Lung (tissue), 12 donors: ENCODE data around the gene CTSH. TPM values are rescaled to one million over a fixed set of nuclear protein-coding genes. Genes with fewer than 3 reads are reported as not detected.
"Not testable (repeated sequence)": the region's sequence is repeated elsewhere in the genome, so short reads cannot be mapped to it uniquely, and the experiment has no call there.

ENCODE experiments used
- ATAC-seq: fragments of 200-7000 bp; cut with Tn5 transposase; one replicate; pipeline ENCODE4 v1.9.1; 2020; ENCODE audit warnings: moderate number of reproducible peaks; ENCODE audit not compliant: insufficient read depth, low FRiP score
- DNase-seq, 3 donors: peaks; one replicate each; pipeline ENCODE4 v3.0.0-alpha.2; 2013 to 2017
- H3K27ac ChIP-seq, 2 donors: one replicate each; pipeline ENCODE4 v1.5.1; 2013; ENCODE audit warnings: mild to moderate bottlenecking in 2 of 2, moderate library complexity in 2 of 2, control low read depth in 1 of 2, inconsistent platforms in 1 of 2, low read depth in 1 of 2, low read length in 1 of 2
- H3K27me3 ChIP-seq, 3 donors: one replicate each; pipeline ENCODE4 v1.5.1; 2013; ENCODE audit warnings: low read length in 2 of 3; ENCODE audit not compliant: control insufficient read depth in 3 of 3, insufficient read depth in 3 of 3
- H3K36me3 ChIP-seq, 4 donors: one replicate each; pipeline ENCODE4 v1.5.1; 2013; ENCODE audit warnings: low read length in 4 of 4, mild to moderate bottlenecking in 1 of 4, moderate library complexity in 1 of 4; ENCODE audit not compliant: control insufficient read depth in 4 of 4, insufficient read depth in 4 of 4
- H3K4me1 ChIP-seq, 5 donors: one replicate each; pipeline ENCODE4 v1.5.1; 2013; ENCODE audit warnings: low read length in 5 of 5, mild to moderate bottlenecking in 2 of 5, moderate library complexity in 1 of 5; ENCODE audit not compliant: control insufficient read depth in 5 of 5, insufficient read depth in 5 of 5
- H3K4me3 ChIP-seq: one replicate; pipeline ENCODE4 v1.5.1; 2013; ENCODE audit warnings: mild to moderate bottlenecking, control low read depth, moderate library complexity
- H3K9ac ChIP-seq, 2 donors: one replicate each; pipeline ENCODE4 v1.5.1; 2013; ENCODE audit warnings: low read length in 2 of 2, control low read depth in 1 of 2; ENCODE audit not compliant: insufficient read depth in 1 of 2
- H3K9me3 ChIP-seq, 4 donors: one replicate each; pipeline ENCODE4 v1.5.1; 2013; ENCODE audit warnings: low read length in 3 of 4, mild to moderate bottlenecking in 1 of 4, moderate library complexity in 1 of 4; ENCODE audit not compliant: control insufficient read depth in 4 of 4, insufficient read depth in 3 of 4
- CTCF ChIP-seq: IDR thresholded peaks from 2 replicates; pipeline ENCODE4 v1.5.1; 2012; ENCODE audit warnings: mild to moderate bottlenecking; ENCODE audit errors: control extremely low read depth, extremely low read depth
- WGBS, 2 donors: extraction: QIAGEN DNeasy Blood & Tissue Kit; methylation state at CpG; one replicate each; pipeline ENCODE4 v1.1.7; 2013; 5-methylcytosine and 5-hydroxymethylcytosine counted together
- polyA plus RNA-seq, 2 donors: library from polyadenylated mRNA; stranded (reverse); fragments of 200-250 nt; gene quantifications; one replicate each; pipeline ENCODE4 v1.2.1, GENCODE V29; 2013
- total RNA-seq, 2 donors: library from RNA; depleted of rRNA in 1 of 2; stranded (reverse); fragments of >200 nt in 1 of 2; gene quantifications; one replicate each; pipeline ENCODE4 v1.2.1, GENCODE V29; 2014 to 2021
- donor health status: control.
- donor health status: control.
- donor health status: Bipolar disorder and iron deficiency.
- donor health status: healthy.
- donor health status: DM: yes; HTN: yes; CAD: no.

Gene CTSH
- total and polyA plus RNA-seq, 4 donors = 821 to 1,902 (median 1,209) TPM

GRCh38 chr15:78880813-78881212, 64.0 kb downstream of the CTSH start:
- peaks cover 6 to 34% (median 12%) of the 10 kb centered on the region in 5 donors for H3K4me1 ChIP-seq
- no peak overlapping the region for H3K9ac ChIP-seq
- no peak overlapping the region for H3K4me3 ChIP-seq
- 88 to 98% methylated on average over 1 of the region's 1 CpG for WGBS, 2 donors
- TF ChIP-seq CTCF = no peak
- H3K9me3 ChIP-seq = no peaks in the 10 kb centered on the region
- no peaks in the 10 kb centered on the region for H3K27me3 ChIP-seq
- DNase-seq = no peak
- H3K36me3 ChIP-seq = peaks cover 0 to 29% (median 6%) of the 10 kb centered on the region in 4 donors
- H3K27ac ChIP-seq = no peak overlapping the region
- ATAC-seq = no peak

GRCh38 chr15:78880242-78880533, 64.7 kb downstream of the CTSH start:
- Histone ChIP-seq H3K4me1 (peaks cover 6 to 40% (median 12%) of the 10 kb centered on the region in 5 donors), H3K36me3 (peaks cover 0 to 29% (median 6%) of the 10 kb centered on the region in 4 donors), H3K4me3 (no peak overlapping the region), H3K27ac (peak overlapping the region in 1 of 2 donors; percentile 9), H3K27me3 (no peaks in the 10 kb centered on the region), H3K9me3 (no peaks in the 10 kb centered on the region), H3K9ac (no peak overlapping the region)
- no peak for TF ChIP-seq CTCF
- DNase-seq (no peak), ATAC-seq (no peak)

- H3K4me1 ChIP-seq = peaks cover 6 to 40% (median 12%) of the 10 kb centered on the region in 5 donors
- H3K9me3 ChIP-seq = no peaks in the 10 kb centered on the region
- TF ChIP-seq CTCF = no peak
- H3K4me3 ChIP-seq = no peak overlapping the region
- H3K9ac ChIP-seq = no peak overlapping the region
- no peak for DNase-seq
- H3K27ac ChIP-seq = peak overlapping the region in 1 of 2 donors; percentile 9
- peaks cover 0 to 26% (median 4%) of the 10 kb centered on the region in 4 donors for H3K36me3 ChIP-seq
- no peak for ATAC-seq
- H3K27me3 ChIP-seq = no peaks in the 10 kb centered on the region
- WGBS, 2 donors = 41 to 54% methylated on average over 6 of the region's 6 CpGs
These were observed 65.2 kb downstream of the CTSH start for GRCh38 chr15:78879517-78880241.

DNA sequence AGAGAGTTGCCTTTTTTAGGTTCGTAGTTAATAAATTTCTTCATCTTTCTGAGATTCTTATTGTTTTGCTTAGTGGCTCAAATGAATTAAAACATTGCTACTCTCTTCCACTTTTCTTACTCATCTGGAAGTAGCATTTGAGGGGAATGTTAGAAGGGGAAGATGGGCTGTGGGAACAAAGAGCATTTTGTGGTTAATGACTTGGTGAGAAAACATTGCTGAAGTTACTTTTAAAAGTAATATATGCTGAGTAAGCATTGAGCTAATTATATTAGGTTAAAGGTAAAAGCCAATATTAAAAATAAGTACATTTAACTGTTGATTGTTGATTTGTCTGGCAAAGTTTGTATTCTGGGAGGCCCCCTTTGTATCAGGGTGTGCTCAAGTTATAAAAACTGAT, 66.5 kb downstream of the CTSH start:
- no peak for TF ChIP-seq CTCF
- 23 to 44% methylated on average over 1 of the region's 1 CpG for WGBS, 2 donors
- Histone ChIP-seq H3K36me3 (peaks cover 0 to 21% (median 4%) of the 10 kb centered on the region in 4 donors), H3K27ac (no peak overlapping the region), H3K9me3 (no peaks in the 10 kb centered on the region), H3K9ac (no peak overlapping the region), H3K4me1 (peaks cover 6 to 40% (median 12%) of the 10 kb centered on the region in 5 donors), H3K27me3 (no peaks in the 10 kb centered on the region), H3K4me3 (no peak overlapping the region)
- DNase-seq (no peak), ATAC-seq (no peak)

DNA sequence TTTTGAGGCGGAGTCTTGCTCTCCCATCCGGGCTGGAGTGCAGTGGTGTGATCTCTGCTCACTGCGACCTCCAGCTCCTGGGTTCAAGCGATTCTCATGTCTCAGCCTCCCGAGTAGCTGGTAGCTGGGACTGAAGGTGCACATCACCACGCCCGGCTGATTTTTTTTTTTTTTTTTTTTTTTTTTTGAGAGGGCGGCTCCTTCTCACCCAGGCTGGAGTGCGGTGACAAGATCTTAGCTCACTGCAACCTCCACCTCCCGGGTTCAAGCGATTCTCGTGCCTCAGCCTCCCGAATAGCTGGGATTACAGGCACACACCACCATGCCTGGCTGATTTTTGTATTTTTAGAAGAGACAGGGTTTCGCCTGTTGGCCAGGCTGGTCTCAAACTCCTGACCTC, 67.9 kb downstream of the CTSH start:
- H3K9me3 ChIP-seq, H3K4me3 ChIP-seq, ATAC-seq, H3K27me3 ChIP-seq, H3K27ac ChIP-seq, DNase-seq: not testable (repeated sequence)
- Histone ChIP-seq H3K9ac (peak overlapping the region in 1 of 2 donors; percentile 77), H3K36me3 (peaks cover 0 to 12% (median 5%) of the 10 kb centered on the region in 4 donors), H3K4me1 (peaks cover 6 to 40% (median 12%) of the 10 kb centered on the region in 5 donors)
- WGBS, 2 donors = 70 to 76% methylated on average over 12 to 14 of the region's 14 CpGs
